ENCODE measurements around the gene CLEC4D.
"Not testable (repeated sequence)": the region's sequence is repeated elsewhere in the genome, so short reads cannot be mapped to it uniquely, and the experiment has no call there.

CLEC4D gene

DNA sequence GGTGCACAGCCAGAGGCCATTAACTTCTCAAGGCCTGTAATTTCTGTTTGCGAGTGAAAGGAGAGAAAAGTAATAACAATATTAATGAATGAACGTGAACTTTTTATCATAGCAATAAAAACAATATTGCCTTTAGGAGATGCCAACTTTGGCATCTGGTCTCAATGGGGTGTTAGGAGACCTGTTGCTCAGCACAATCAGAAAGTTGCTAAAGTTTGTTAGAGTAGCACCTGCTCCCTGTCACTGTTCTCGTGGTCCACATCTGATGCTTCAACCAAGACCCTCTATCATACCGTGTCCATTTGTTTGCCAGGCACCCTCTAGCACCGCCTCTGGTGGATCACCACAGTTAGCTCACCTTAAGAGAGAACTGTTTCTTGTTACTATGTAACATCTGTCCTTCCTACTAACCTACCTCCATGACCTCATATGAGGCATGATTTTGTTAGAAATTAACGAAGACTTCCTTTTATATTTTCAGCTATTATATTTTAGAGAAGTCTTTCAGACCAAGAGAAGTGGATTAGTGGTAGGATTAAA is 39.9 kb downstream of the CLEC4D start:
- Mint-ChIP-seq H3K27ac (no peak overlapping the region), H3K4me1 (no peaks in the 10 kb centered on the region), H3K4me3 (no peak overlapping the region)

DNA sequence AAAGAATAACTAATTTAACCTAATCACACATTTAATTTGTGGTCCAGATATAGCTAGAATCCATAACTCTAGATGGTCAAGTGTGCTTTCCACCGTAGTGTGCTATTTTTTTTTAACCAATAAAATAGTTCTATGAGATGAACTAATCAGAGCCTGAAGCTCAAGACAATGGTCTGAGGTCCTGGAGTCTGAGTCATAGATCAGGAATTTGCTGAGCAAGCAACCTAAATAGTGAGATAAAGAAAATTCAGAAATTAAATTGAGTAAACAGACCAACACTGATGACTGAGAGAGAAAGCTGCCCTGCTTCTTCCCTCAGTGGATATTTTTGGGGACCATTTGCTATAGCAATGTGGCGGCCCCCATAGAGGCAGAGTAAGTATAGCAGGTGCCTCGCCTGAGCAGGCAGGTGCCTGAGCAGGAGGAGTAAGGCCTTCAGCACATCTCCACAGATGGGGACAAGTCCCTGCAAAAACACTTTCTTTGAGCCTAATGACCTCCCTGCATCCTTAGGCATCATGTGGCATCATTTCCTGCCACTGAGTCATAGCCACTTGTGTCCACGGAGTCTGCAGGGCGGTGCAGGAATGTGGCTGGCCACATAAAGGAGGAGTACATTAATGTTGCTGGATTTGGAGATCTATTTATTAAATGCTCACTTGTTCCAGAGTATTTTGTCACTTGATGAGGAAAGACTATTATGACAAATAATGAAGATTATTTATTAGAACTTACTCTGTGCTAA is 41.3 kb downstream of the CLEC4D start:
- Mint-ChIP-seq H3K9me3 (no peaks in the 10 kb centered on the region), H3K4me3 (no peak overlapping the region), H3K27me3 (no peaks in the 10 kb centered on the region), H3K4me1 (no peaks in the 10 kb centered on the region), H3K27ac (no peak overlapping the region), H3K36me3 (ENCODE audit: low read depth) (no peaks in the 10 kb centered on the region)
- ATAC-seq (no peak), DNase-seq (no peak)

More for the DNA sequence above, 39.9 kb downstream of the CLEC4D start:
- Mint-ChIP-seq H3K36me3 (ENCODE audit: low read depth) (no peaks in the 10 kb centered on the region), H3K9me3 (no peaks in the 10 kb centered on the region), H3K27me3 (no peaks in the 10 kb centered on the region)
- ATAC-seq (no peak), DNase-seq (no peak)

DNA sequence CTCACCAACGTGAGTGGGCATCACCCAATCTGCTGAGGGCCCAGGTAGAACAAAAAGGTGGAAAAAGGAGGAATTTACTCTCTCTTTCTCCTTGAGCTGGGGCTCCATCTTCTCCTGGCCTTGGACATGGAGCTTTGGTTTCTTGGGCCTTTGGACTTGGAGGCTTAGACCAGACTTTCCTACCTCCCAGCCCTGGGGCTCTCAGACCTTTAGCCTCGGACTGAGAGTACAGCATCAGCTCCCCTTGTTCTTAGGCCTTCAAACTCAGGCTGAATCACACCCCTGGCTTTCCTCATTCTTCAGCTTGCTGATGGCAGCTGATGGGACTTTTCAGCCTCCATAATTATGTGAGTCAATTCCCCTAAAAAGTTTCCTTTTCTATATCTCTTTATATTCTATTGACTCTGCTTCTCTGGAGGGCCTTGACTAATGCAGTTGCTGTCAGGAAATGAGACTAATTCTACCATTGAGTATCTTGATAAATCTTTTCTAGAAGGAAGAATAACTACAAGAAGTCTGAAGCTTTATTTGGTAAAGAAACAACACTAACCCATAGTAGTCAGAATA is 43.3 kb downstream of the CLEC4D start:
- no peak overlapping the region for H3K4me3 Mint-ChIP-seq
- H3K9me3 Mint-ChIP-seq: peaks cover 3% of the 10 kb centered on the region
- DNase-seq (no peak), ATAC-seq (no peak)
- no peaks in the 10 kb centered on the region for H3K27me3 Mint-ChIP-seq
- H3K4me1 Mint-ChIP-seq: no peaks in the 10 kb centered on the region
- H3K27ac Mint-ChIP-seq: no peak overlapping the region
- H3K36me3 Mint-ChIP-seq (ENCODE audit: low read depth): peaks cover 2% of the 10 kb centered on the region

DNA sequence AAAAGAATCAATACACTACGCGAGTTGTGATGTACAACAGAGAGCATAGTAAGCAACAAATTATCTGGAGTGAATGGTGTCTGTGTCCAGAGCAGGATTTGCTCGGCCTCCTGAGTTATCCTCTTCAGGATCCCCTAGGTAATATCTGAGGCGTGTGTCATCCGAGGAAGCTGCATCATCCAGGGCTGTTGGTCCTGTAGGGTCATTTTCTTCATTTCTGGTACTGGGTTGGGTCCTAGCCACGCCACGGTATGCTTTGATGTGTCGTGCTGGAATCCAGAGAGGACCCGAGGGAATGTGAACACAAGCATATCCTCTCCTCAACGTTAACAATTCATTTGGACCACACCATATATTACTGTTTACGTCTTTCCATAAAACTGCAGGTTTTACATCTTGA is 46.4 kb downstream of the CLEC4D start:
- ATAC-seq (no peak), DNase-seq (no peak)
- no peak overlapping the region for H3K27ac Mint-ChIP-seq
- H3K27me3 Mint-ChIP-seq: no peaks in the 10 kb centered on the region
- H3K4me3 Mint-ChIP-seq: no peak overlapping the region
- peaks cover 2% of the 10 kb centered on the region for H3K36me3 Mint-ChIP-seq (ENCODE audit: low read depth)
- peaks cover 20% of the 10 kb centered on the region for H3K9me3 Mint-ChIP-seq
- no peaks in the 10 kb centered on the region for H3K4me1 Mint-ChIP-seq

DNA sequence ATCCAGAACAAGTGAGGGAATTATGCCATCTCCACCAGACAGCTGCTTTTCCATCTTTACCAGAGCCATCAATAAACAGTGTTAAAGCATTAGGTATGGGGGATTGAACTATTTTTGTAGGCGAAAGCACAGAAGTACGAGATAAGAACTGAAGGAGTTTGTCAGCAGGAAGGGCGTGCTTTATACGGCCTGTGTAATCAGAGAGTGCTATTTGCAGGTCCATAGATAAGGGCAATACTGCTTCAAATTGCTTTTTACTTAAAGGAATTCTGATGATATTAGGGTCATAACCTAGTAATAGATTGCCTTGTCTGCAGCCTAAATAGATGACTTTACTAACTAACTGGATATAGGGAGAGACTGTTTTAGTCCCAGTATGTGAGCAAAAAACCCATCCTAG is 47.7 kb downstream of the CLEC4D start:
- DNase-seq (no peak), ATAC-seq (no peak)
- Mint-ChIP-seq H3K27ac (no peak overlapping the region), H3K4me3 (no peak overlapping the region), H3K36me3 (ENCODE audit: low read depth) (peaks cover 2% of the 10 kb centered on the region), H3K9me3 (peaks cover 20% of the 10 kb centered on the region), H3K4me1 (no peaks in the 10 kb centered on the region), H3K27me3 (no peaks in the 10 kb centered on the region)

DNA sequence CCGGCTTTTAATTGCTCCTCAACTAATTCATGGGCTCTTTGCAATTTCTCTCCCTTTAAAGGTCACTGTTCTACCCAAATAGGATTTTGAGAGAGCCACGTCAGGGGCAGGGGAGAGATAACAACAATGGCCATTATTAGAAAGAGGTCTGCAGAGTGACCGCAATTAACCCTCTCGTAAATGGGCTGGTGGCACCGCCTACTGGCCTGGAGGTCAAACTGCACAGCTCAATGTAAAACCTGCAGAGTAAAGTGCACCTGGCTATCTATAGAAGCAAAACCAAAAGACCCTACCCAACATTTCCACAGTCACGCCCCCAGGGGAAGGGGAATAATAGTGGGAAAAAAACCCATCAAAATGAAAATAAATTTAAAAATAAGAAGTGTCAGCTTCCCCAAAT is 49.0 kb downstream of the CLEC4D start:
- ATAC-seq: no peak
- Mint-ChIP-seq H3K36me3 (ENCODE audit: low read depth) (peaks cover 2% of the 10 kb centered on the region), H3K4me3 (no peak overlapping the region), H3K27me3 (peaks cover 1% of the 10 kb centered on the region), H3K9me3 (peaks cover 20% of the 10 kb centered on the region), H3K27ac (no peak overlapping the region), H3K4me1 (no peaks in the 10 kb centered on the region)
- DNase-seq: peak; percentile 6

DNA sequence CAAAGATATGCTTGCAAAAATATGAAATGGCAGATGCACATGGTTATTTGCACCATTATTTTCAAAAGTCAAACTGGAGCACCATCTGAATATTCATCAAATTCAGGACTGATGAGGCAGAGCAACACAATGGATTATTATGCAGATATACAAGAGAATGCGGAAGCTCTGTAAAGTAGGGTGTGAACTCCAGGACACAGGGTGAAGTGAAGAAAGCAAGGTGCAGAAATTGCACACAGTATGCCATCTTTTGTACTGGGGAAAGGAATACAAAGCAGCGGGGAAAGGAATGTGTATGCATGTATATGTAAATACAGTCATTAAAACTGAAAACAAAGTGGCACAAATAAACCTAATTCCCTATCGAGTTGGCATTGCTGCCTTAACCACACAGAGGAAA is 50.1 kb downstream of the CLEC4D start:
- H3K27me3 Mint-ChIP-seq: peaks cover 2% of the 10 kb centered on the region
- no peak overlapping the region for H3K27ac Mint-ChIP-seq
- H3K4me3 Mint-ChIP-seq: no peak overlapping the region
- peaks cover 2% of the 10 kb centered on the region for H3K36me3 Mint-ChIP-seq (ENCODE audit: low read depth)
- H3K4me1 Mint-ChIP-seq: no peaks in the 10 kb centered on the region
- peaks cover 20% of the 10 kb centered on the region for H3K9me3 Mint-ChIP-seq
- no peak for DNase-seq
- ATAC-seq: no peak

DNA sequence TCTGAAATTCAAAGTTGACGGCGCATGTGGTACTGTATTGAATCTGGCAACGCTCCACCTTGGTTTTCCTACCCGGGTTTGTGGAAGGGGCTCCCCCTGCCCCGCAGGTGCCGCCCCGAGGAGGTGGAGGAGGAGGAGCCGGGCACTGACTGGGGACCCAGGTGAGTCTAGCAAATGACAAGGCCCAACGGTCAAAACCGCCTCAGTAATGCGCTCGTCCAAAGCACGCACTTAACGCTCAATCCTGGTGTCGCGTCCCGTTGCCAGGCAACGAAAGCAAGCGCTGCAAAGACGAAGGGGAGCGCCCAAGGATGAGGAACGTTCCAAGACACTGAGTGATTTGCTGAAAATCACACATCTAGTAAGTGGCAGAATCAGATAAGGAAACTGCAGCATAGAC is 51.4 kb downstream of the CLEC4D start:
- no peak for DNase-seq

DNA sequence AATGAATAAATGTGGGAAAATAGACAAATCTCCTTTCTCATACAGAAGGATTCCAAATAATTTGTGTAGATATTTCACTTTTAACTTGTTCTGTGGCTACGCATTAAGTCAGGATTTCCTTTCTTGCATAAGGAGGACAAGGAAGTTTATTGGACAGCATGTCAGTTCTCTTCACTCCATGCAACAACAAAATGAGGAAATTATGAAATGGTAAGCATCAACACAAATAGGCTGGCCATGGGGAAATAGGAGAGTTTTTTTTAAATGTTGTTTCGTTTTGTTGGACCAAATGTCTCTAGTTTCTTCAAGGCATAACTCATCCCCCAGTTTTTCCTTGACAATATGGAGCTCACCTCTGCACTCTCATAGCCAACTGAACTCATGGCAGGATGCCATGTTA is 52.7 kb downstream of the CLEC4D start:
- H3K4me3 Mint-ChIP-seq; H3K36me3 Mint-ChIP-seq (ENCODE audit: low read depth); H3K27ac Mint-ChIP-seq; H3K4me1 Mint-ChIP-seq; H3K27me3 Mint-ChIP-seq; ATAC-seq; DNase-seq: not testable (repeated sequence)
- peaks cover 20% of the 10 kb centered on the region for H3K9me3 Mint-ChIP-seq

More for the DNA sequence above, 51.4 kb downstream of the CLEC4D start:
- Mint-ChIP-seq H3K4me1 (no peaks in the 10 kb centered on the region), H3K36me3 (ENCODE audit: low read depth) (peaks cover 2% of the 10 kb centered on the region), H3K27ac (no peak overlapping the region), H3K9me3 (peaks cover 20% of the 10 kb centered on the region), H3K4me3 (no peak overlapping the region), H3K27me3 (peaks cover 2% of the 10 kb centered on the region)
- ATAC-seq: no peak

DNA sequence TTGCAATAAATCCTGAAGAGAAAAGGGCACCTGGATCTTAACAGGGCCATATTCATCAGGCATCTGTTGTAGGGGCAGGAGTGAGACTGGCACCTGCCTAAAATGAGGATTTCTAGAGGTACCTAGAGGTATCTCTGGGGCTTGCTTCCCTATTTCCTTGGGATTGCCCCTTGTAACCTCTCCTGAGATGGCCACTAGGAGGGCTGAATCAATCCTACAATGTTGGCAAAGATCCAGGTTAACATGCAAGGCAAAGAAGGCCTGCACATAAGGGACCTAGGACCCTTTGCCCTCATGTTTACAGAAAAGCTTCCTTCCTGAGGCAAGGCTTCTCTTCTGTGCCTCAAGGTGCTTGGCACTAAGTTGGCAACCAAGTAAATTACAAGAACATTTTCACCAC is 53.2 kb downstream of the CLEC4D start:
- Mint-ChIP-seq H3K36me3 (ENCODE audit: low read depth) (peaks cover under 1% of the 10 kb centered on the region), H3K4me3 (no peak overlapping the region), H3K27me3 (peaks cover 2% of the 10 kb centered on the region)

More for the DNA sequence above, 53.2 kb downstream of the CLEC4D start:
- ATAC-seq: no peak
- no peak for DNase-seq
- peaks cover 18% of the 10 kb centered on the region for H3K9me3 Mint-ChIP-seq
- H3K4me1 Mint-ChIP-seq: no peaks in the 10 kb centered on the region
- no peak overlapping the region for H3K27ac Mint-ChIP-seq
